ENCODE measurements around the gene CA7.

GRCh38 chr16:66881560-66881959 is 37.3 kb downstream of the CA7 start:
- no peak for TF ChIP-seq CTCF (IDR thresholded peaks at IDR 0.05; ENCODE audit: low read depth, low read length, missing input control)
- no peak for TF ChIP-seq ATF3 (IDR thresholded peaks at IDR 0.05)
- no peak for TF ChIP-seq MAX (IDR thresholded peaks at IDR 0.05)
- TF ChIP-seq JUND (IDR thresholded peaks at IDR 0.05), result no peak
- TF ChIP-seq TAF1 (conservative IDR thresholded peaks at IDR 0.05), result no peak
- TF ChIP-seq RAD21 (IDR thresholded peaks at IDR 0.05), result no peak
- TF ChIP-seq SP1 (IDR thresholded peaks at IDR 0.05), result no peak
- no peak for TF ChIP-seq FOXA1 (IDR thresholded peaks at IDR 0.05)
- no peak for TF ChIP-seq YY1 (IDR thresholded peaks at IDR 0.05)
- TF ChIP-seq RXRA (IDR thresholded peaks at IDR 0.05), result no peak
- no peak for TF ChIP-seq REST (IDR thresholded peaks at IDR 0.05)
- TF ChIP-seq HNF4A (conservative IDR thresholded peaks at IDR 0.05), result no peak
